ENCODE results near the gene TTC3. TPM values are rescaled to one million over a fixed set of nuclear protein-coding genes. Genes with fewer than 3 reads are reported as not detected.

The TTC3 gene
- total and polyA plus RNA-seq, 9 of the 15 experiments (the other 6 are each of a cell fraction or from before 2014, with no cell fraction given) = 17.5 to 92.0 (median 59.5) TPM

DNA sequence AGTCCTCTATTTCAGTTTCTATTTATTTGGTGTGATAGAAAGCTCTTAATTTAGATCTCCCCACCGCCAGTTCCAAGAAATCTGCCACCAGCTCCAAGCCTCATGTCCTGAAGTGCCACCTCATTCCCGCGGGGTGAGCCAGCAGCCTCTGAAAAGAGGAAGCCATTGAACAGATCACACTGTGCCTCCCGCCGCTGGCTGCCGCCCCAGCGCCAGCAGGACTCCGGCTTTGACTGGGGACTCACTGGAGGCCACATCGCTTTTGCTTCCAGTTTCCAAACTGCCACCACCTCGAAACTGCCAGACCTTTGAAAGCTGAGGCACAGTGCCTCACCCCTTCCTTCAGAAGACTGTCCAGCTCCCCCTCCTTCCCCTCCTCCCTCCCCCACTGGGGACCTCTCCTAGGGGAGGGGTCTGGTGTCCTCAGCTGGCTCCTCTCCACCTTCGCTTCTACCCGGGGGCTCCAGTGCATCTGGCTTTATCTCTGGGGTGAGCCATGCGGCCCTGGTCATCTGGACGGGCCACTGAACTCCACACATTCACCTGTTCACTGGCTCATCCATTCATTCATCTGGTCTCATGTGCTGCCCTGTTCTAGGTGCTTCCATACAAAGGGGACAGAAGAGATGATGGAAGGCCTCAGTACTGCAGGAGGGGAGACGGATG, 135.1 kb downstream of the TTC3 start:
- WGBS (ENCODE audit: insufficient coverage, low coverage, missing lambda C conversion rate) = 9% methylated on average over 15 of the region's 15 CpGs
- in situ Hi-C loops (cut with MboI) (no loop called here), intact Hi-C loops (cut with micrococcal nuclease) (no loop called here)
- no peaks in the 10 kb centered on the region for H3K27me3 ChIP-seq (ENCODE audit: control insufficient read depth in 2 of 2, insufficient read depth in 2 of 2, low read length in 2 of 2)
- no peaks in the 10 kb centered on the region for H3K79me2 ChIP-seq (ENCODE audit: control insufficient read depth, insufficient read depth, low read length)
- peak overlapping the region; percentile 53; the same call in 2 of the 3 replicates for H3K27ac ChIP-seq (ENCODE audit: extremely low read depth, low read depth, low read length)
- H3K36me3 ChIP-seq (ENCODE audit: control insufficient read depth, insufficient read depth, low read length) = no peaks in the 10 kb centered on the region
- H3K9ac ChIP-seq (ENCODE audit: insufficient read depth in 1 of 2, low read depth in 2 of 2, low read length in 2 of 2) = peak overlapping the region; percentile 44 to 91
- peak; percentile 36 to 68 (median 54) for DNase-seq (ENCODE audit: extremely low read depth in 1 of 4, low spot score in 3 of 4)
- FAIRE-seq = peak; percentile 19
- H4K20me1 ChIP-seq (replicated peaks; ENCODE audit: control insufficient read depth, insufficient read depth, low read length) = no peaks in the 10 kb centered on the region
- no peaks in the 10 kb centered on the region for H3K9me3 ChIP-seq (replicated peaks; ENCODE audit: control insufficient read depth, insufficient read depth, low read depth, low read length)
- H3K4me1 ChIP-seq (replicated peaks in 1 of 2; ENCODE audit: control insufficient read depth in 2 of 2, insufficient read depth in 2 of 2, low read length in 2 of 2) = peaks cover 12 to 20% of the 10 kb centered on the region in 2 experiments; a peak in 4 of 5 replicates
- no peak overlapping the region for H3K4me3 ChIP-seq
- peak; percentile 81 for ATAC-seq
- BruUV-seq (replicated peaks) = no TSS peak
- ChIA-PET CTCF (ENCODE audit: low intra/inter-chr PET ratio) (no interaction called here), POLR2A (interaction anchor here (0.6 to 1.7 kb wide), 4 partner anchors 11 to 161 kb away, joined by 3 to 9 read pairs (median 4); partner anchors contain the start of genes DYRK1A and VPS26C)
- peak overlapping the region; percentile 58 for H3K4me2 ChIP-seq (ENCODE audit: insufficient read depth, low read length)
- H3K9me1 ChIP-seq (ENCODE audit: control insufficient read depth, insufficient read depth, low read length) = no peaks in the 10 kb centered on the region
- H2AFZ ChIP-seq (ENCODE audit: low read depth, low read length) = peak overlapping the region; percentile 85
- TF ChIP-seq JUND (IDR thresholded peaks at IDR 0.05; ENCODE audit: borderline replicate concordance, low read depth, low read length) (no peak), JUND (tag; IDR thresholded peaks at IDR 0.05; ENCODE audit: borderline replicate concordance, low read depth, low read length) (0 out of 3 replicates have a peak, but pooled peaks have one; percentile 10), MEF2D (tag; conservative IDR thresholded peaks at IDR 0.05; ENCODE audit: low read depth) (0 out of 2 replicates have a peak, but pooled peaks have one; percentile 20), CCNT2 (IDR thresholded peaks at IDR 0.05; ENCODE audit: borderline replicate concordance, extremely low read depth, insufficient read length, low read depth, low read length) (no peak), ZNF77 (CRISPR knock-in tag; IDR thresholded peaks at IDR 0.05) (no peak), VEZF1 (CRISPR knock-in tag; IDR thresholded peaks at IDR 0.05) (peak; percentile 56), YY1 (IDR thresholded peaks at IDR 0.05; ENCODE audit: borderline replicate concordance in 1 of 3, control insufficient read depth in 1 of 3, extremely low read depth in 1 of 3, insufficient read depth in 3 of 3, insufficient read length in 1 of 3, insufficient replicate concordance in 2 of 3, low read depth in 1 of 3, low read length in 2 of 3) (peak in 2 of 3 experiments; percentile 54 to 79), ZNF668 (CRISPR knock-in tag; IDR thresholded peaks at IDR 0.05) (no peak), CTCF (IDR thresholded peaks at IDR 0.05 in 2 of 3, conservative IDR thresholded peaks at IDR 0.05 in 1 of 3; ENCODE audit: insufficient read depth in 2 of 3, low read depth in 1 of 3, low read length in 3 of 3) (0 out of 6 replicates have a peak, but pooled peaks of 1 of the 3 experiments have one; percentile 3), SMARCA4 (IDR thresholded peaks at IDR 0.05) (peak; percentile 49; the same call in 1 of the 2 replicates), PCBP1 (IDR thresholded peaks at IDR 0.05; ENCODE audit: low read depth, low read length, poor library complexity, severe bottlenecking) (no peak)
- TF ChIP-seq, protein P1, sequence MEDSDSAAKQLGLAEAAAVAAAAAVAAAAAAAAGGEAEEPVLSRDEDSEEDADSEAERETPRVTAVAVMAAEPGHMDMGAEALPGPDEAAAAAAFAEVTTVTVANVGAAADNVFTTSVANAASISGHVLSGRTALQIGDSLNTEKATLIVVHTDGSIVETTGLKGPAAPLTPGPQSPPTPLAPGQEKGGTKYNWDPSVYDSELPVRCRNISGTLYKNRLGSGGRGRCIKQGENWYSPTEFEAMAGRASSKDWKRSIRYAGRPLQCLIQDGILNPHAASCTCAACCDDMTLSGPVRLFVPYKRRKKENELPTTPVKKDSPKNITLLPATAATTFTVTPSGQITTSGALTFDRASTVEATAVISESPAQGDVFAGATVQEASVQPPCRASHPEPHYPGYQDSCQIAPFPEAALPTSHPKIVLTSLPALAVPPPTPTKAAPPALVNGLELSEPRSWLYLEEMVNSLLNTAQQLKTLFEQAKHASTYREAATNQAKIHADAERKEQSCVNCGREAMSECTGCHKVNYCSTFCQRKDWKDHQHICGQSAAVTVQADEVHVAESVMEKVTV (CRISPR knock-in tag; IDR thresholded peaks at IDR 0.05) = 0 out of 2 replicates have a peak, but pooled peaks have one; percentile 17
- TF ChIP-seq, protein P2, sequence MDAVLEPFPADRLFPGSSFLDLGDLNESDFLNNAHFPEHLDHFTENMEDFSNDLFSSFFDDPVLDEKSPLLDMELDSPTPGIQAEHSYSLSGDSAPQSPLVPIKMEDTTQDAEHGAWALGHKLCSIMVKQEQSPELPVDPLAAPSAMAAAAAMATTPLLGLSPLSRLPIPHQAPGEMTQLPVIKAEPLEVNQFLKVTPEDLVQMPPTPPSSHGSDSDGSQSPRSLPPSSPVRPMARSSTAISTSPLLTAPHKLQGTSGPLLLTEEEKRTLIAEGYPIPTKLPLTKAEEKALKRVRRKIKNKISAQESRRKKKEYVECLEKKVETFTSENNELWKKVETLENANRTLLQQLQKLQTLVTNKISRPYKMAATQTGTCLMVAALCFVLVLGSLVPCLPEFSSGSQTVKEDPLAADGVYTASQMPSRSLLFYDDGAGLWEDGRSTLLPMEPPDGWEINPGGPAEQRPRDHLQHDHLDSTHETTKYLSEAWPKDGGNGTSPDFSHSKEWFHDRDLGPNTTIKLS (IDR thresholded peaks at IDR 0.05; ENCODE audit: borderline replicate concordance, low read depth) = peak; percentile 38; the same call in 1 of the 2 replicates
